Endothelial cell (in vitro differentiated cells): ENCODE data around the gene CLDN18. TPM values are rescaled to one million over a fixed set of nuclear protein-coding genes. Genes with fewer than 3 reads are reported as not detected.

Experiments
- DNase-seq: peaks from one replicate; pipeline ENCODE4 v3.0.0; 2021; ENCODE audit warnings: low spot score
- H3K27ac Mint-ChIP-seq: one replicate; pipeline ENCODE4 v1.8.0; 2021; ENCODE audit warnings: mixed read lengths, inconsistent platforms; ENCODE audit not compliant: unreplicated experiment
- H3K27me3 Mint-ChIP-seq: one replicate; pipeline ENCODE4 v1.8.0; 2021; ENCODE audit warnings: mild to moderate bottlenecking, moderate library complexity, mixed read lengths, inconsistent platforms; ENCODE audit not compliant: unreplicated experiment
- H3K36me3 Mint-ChIP-seq: one replicate; pipeline ENCODE4 v1.8.0; 2021; ENCODE audit warnings: mild to moderate bottlenecking, low read depth, mixed read lengths, inconsistent platforms; ENCODE audit not compliant: unreplicated experiment
- H3K4me1 Mint-ChIP-seq: one replicate; pipeline ENCODE4 v1.8.0; 2021; ENCODE audit warnings: mild to moderate bottlenecking, mixed read lengths, inconsistent platforms; ENCODE audit not compliant: unreplicated experiment
- H3K4me3 Mint-ChIP-seq: one replicate; pipeline ENCODE4 v1.8.0; 2021; ENCODE audit warnings: mild to moderate bottlenecking, mixed read lengths, inconsistent platforms; ENCODE audit not compliant: unreplicated experiment
- H3K9me3 Mint-ChIP-seq: one replicate; pipeline ENCODE4 v1.8.0; 2021; ENCODE audit warnings: mixed read lengths, inconsistent platforms; ENCODE audit not compliant: unreplicated experiment
- CTCF ChIP-seq: fragments of 200-600 bp; sonication (generic); IDR thresholded peaks from one replicate; pipeline ENCODE4 v1.5.0; 2021; ENCODE audit warnings: antibody characterized with exemption; ENCODE audit not compliant: unreplicated experiment
- total RNA-seq: library from RNA; stranded (reverse); fragmentation: NEBNext Ultra II Directional; extraction: Animal tissue kit (Norgen Biotek cat#: 25700); gene quantifications from one replicate; pipeline ENCODE4 v1.2.1, GENCODE V29; 2021; ENCODE audit not compliant: unreplicated experiment

CLDN18 gene
- total RNA-seq, 1 donor from 2014 or later: not detected

- TF ChIP-seq CTCF: no peak
- Mint-ChIP-seq H3K9me3 (no peaks in the 10 kb centered on the region), H3K36me3 (peaks cover 3% of the 10 kb centered on the region), H3K4me3 (no peak overlapping the region), H3K4me1 (no peaks in the 10 kb centered on the region), H3K27ac (no peak overlapping the region), H3K27me3 (peaks cover 2% of the 10 kb centered on the region)
- no peak for DNase-seq
Observed at GRCh38 chr3:138019281-138020069, 9.5 kb downstream of the CLDN18 start.

- Mint-ChIP-seq H3K4me3 (no peak overlapping the region), H3K27ac (no peak overlapping the region), H3K9me3 (no peaks in the 10 kb centered on the region), H3K4me1 (no peaks in the 10 kb centered on the region), H3K36me3 (peaks cover 2% of the 10 kb centered on the region), H3K27me3 (peaks cover 5% of the 10 kb centered on the region)
- TF ChIP-seq CTCF: no peak
- no peak for DNase-seq
Observed at GRCh38 chr3:138023754-138024153, 13.8 kb downstream of the CLDN18 start.

GRCh38 chr3:138025553-138025952, 15.6 kb downstream of the CLDN18 start:
- no peak overlapping the region for H3K27ac Mint-ChIP-seq
- no peaks in the 10 kb centered on the region for H3K36me3 Mint-ChIP-seq
- no peak overlapping the region for H3K4me3 Mint-ChIP-seq
- no peak for DNase-seq
- H3K4me1 Mint-ChIP-seq: no peaks in the 10 kb centered on the region
- peaks cover 4% of the 10 kb centered on the region for H3K27me3 Mint-ChIP-seq
- TF ChIP-seq CTCF: no peak
- H3K9me3 Mint-ChIP-seq: no peaks in the 10 kb centered on the region

- H3K4me1 Mint-ChIP-seq: no peaks in the 10 kb centered on the region
- no peak overlapping the region for H3K27ac Mint-ChIP-seq
- peaks cover 4% of the 10 kb centered on the region for H3K27me3 Mint-ChIP-seq
- H3K36me3 Mint-ChIP-seq: no peaks in the 10 kb centered on the region
- DNase-seq: no peak
- no peaks in the 10 kb centered on the region for H3K9me3 Mint-ChIP-seq
- H3K4me3 Mint-ChIP-seq: no peak overlapping the region
- TF ChIP-seq CTCF: no peak
Observed at GRCh38 chr3:138027821-138028220, 17.9 kb downstream of the CLDN18 start.

- H3K9me3 Mint-ChIP-seq: no peaks in the 10 kb centered on the region
- no peaks in the 10 kb centered on the region for H3K4me1 Mint-ChIP-seq
- H3K27me3 Mint-ChIP-seq: peaks cover 4% of the 10 kb centered on the region
- no peaks in the 10 kb centered on the region for H3K36me3 Mint-ChIP-seq
- H3K27ac Mint-ChIP-seq: no peak overlapping the region
- H3K4me3 Mint-ChIP-seq: no peak overlapping the region
- no peak for DNase-seq
- TF ChIP-seq CTCF: no peak
Observed at GRCh38 chr3:138030734-138031280, 20.8 kb downstream of the CLDN18 start.
